ENCODE data around the gene CAPN10. TPM values are rescaled to one million over a fixed set of nuclear protein-coding genes. Genes with fewer than 3 reads are reported as not detected.
"Not testable (repeated sequence)": the region's sequence is repeated elsewhere in the genome, so short reads cannot be mapped to it uniquely, and the experiment has no call there.

CAPN10 gene, protein sequence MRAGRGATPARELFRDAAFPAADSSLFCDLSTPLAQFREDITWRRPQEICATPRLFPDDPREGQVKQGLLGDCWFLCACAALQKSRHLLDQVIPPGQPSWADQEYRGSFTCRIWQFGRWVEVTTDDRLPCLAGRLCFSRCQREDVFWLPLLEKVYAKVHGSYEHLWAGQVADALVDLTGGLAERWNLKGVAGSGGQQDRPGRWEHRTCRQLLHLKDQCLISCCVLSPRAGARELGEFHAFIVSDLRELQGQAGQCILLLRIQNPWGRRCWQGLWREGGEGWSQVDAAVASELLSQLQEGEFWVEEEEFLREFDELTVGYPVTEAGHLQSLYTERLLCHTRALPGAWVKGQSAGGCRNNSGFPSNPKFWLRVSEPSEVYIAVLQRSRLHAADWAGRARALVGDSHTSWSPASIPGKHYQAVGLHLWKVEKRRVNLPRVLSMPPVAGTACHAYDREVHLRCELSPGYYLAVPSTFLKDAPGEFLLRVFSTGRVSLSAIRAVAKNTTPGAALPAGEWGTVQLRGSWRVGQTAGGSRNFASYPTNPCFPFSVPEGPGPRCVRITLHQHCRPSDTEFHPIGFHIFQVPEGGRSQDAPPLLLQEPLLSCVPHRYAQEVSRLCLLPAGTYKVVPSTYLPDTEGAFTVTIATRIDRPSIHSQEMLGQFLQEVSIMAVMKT
- 20.1 TPM for polyA plus RNA-seq (2013, experiment 1 of 2; ENCODE audit: insufficient read length)
- polyA plus RNA-seq (2013, experiment 2 of 2; ENCODE audit: insufficient read length) = 12.9 TPM

DNA sequence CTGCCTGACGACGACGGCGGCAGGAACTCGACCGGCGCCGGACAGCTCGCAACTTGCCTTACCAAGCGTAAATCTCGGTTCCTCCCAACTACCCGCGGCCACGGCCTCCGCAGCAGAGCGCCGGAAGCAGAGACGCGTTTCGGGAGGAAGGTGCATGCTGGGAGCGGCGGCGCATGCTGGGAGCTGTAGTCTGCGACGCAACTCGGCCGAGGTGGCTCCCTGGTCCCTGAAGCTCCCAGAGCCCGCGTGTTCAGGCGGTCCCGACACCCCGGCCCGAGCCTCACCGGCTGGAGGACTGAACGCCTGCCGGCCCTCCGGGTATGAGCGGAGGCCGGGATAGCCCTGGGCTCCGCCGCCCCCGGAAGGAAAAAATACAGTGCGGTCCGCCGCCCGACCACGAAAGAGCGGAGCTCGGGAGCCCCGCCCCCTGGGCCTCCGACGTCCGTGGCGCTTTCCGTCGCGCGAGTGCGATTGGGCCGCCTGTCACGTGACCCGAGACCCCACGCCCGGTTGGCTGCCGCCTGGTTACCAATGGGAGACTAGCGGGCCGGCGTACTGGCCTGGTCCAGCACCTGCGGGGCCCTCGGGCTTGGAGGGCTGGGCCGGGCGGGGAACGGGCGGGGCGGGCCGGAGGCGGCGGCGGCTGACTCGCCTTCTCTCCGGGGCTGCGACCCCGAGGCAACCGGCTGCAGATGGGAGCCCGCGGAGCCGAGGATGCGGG is at the start of gene CAPN10:
Gene CAPN10 (plus strand): TSS at position 537 of the 721 bp plus-strand sequence. CDS start 178 bp downstream, at position 715.
- peak; percentile 94 for DNase-seq

DNA sequence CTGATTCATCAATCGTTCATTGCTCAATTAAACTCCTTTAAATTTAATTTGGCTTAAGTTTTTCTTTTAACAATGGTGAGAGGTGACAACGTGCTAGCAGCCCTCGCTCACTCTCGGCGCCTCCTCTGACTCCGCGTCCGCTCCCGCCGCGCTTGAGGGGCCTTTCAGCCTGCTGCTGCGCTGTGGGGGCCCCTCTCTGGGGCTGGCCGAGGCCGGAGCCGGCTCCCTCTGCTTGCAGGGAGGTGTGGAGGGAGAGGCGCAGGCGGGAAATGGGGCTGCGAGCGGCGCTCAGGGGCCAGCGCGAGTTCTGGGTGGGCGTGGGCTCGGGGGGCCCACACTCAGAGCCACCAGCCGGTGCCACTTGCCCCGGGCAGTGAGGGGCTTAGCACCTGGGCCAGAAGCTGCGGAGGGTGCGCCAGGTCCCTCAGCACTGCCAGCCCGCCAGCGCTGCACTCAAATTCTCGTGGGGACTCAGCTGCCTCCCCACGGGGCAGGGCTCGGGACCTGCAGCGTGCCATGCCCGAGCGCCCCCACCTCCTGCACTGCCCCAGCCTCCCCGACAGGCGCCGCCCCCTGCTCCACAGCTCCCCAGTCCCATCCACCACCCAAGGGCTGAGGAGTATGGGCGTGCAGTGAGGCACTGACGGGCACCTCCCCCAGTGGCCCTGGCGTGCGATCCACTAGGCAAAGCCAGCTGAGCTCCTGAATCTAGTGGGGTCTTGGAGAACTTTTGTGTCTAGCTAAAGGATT is 48.3 kb upstream of the CAPN10 start:
- no peak for DNase-seq

DNA sequence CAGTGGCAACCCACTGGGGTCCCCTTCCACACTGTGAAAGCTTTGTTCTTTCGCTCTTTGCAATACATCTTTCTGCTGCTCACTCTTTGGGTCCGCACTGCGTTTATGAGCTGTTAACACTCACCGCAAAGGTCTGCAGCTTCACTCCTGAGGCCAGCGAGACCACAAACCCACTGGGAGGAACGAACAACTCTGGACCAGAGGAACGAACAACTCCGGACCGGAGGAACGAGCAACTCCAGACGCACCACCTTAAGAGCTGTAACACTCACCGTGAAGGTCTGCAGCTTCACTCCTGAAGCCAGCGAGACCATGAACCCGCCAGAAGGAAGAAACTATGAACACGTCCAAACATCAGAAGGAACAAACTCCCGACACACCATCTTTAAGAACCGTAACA is 47.4 kb upstream of the CAPN10 start:
- not testable (repeated sequence) for DNase-seq

DNA sequence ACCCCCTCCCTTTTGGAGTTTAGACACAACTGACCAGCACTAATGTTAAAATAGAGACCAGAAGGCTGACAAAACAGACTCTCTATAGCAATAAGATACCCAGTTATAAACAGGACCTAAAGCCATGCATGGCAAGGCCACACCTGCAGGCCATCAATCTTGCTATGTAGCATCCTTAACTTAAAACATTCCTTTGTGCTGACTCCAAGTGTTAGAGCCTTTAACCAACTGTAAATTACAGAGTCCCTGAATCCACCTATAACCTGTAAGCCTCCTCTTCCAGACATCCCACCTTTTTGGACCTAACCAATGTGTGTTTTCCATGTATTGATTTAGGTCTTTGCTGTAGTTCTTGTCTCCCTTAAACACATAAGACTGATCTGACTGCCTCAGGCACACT is 46.6 kb upstream of the CAPN10 start:
- no peak for DNase-seq

DNA sequence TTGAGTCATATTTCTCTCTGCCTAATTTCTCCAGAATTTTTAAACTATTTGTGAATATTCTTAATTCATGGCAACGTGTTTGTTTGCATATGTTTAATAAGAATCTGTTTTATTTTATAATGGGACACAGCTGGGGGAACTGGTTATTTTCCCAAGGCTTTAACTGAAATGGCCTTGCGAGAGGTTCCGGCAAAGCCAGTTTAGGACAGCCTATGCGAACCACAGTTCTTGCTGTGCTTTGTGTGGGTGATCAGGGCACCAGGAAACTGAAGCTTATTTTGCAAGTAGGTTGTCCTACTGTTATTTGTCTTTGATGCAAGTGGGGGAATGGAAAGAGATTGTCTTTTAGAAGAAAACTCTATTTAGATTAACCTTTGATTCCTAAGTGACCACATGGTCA is 35.2 kb upstream of the CAPN10 start:
- no peak for DNase-seq

DNA sequence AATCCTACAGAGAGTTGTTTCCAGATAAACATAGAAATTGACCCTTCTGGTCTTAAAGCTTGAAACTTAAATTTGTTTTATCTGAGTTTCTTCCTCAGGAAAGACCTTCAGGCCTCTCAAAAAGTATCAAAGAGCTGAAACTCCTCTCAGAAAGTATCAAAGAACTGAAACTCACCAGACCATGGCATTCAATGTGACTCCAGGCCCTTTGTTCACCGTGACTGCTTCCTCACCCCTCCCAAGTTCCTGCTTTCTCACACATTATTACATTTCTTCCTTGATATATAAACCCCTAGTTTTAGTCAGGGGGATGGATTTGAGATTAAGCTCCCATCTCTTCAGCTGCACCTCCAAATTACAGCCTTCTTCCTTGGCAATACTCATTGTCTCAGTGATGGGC is 34.7 kb upstream of the CAPN10 start:
- no peak for DNase-seq

DNA sequence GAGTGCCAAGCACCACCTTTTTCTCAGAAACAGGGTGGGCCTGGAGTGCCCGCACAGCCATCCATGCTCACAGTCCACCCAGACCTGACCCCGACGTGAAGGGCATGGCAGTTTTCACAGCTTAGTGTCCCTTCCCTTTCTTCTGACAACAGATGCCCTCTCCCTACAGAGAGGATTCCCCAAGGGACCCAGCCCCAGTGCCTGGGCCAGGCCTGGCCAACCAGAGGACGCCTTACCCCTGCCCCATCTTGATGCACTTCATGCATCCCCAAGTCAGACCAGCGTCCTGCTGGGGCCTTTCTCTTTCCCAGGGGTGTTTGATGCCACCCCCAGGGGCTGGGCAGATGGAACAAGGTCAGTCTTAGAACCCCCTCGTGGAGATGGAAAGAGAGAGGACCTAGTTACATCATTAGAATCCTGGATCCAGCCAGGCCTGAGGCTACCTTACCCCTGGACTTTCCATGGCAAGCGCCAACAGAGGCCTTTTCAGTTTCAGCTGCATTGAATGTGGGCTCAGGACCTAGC is 32.5 kb upstream of the CAPN10 start:
- DNase-seq = no peak

DNA sequence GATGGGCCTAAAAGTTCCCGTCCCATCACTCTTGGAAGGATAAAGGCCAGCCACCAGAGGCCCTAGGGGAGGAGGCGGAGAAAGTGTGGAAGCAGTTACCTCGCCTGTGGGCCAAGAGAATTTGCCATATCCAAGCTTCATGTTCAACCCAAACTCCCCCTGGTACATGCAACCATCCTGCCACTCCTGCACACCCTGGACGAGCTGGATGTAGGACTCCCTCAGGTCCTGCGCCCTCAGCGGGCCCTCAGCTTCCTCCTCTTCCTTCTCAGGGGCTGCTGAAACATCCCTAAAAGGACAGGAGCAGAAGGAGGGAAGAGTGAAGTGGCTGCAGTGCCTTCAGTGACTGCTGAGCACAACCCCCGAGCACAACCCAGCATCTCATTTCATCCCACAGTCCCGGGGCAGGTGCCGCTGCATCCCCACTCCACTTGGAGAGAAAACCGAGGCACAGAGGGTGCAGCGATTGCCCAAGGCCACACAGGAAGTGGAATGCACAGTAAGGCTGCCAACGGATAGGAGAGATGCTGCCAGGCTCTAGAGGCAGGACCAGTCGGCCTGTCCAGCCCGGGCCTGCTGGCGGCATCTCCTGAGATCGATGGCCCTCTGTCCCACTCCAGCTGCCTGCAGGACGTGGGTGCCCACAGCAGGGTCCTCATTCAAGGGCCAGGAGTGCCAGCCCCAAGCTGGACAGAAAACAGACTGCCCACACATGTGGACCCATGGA is 31.6 kb upstream of the CAPN10 start:
- DNase-seq = no peak

DNA sequence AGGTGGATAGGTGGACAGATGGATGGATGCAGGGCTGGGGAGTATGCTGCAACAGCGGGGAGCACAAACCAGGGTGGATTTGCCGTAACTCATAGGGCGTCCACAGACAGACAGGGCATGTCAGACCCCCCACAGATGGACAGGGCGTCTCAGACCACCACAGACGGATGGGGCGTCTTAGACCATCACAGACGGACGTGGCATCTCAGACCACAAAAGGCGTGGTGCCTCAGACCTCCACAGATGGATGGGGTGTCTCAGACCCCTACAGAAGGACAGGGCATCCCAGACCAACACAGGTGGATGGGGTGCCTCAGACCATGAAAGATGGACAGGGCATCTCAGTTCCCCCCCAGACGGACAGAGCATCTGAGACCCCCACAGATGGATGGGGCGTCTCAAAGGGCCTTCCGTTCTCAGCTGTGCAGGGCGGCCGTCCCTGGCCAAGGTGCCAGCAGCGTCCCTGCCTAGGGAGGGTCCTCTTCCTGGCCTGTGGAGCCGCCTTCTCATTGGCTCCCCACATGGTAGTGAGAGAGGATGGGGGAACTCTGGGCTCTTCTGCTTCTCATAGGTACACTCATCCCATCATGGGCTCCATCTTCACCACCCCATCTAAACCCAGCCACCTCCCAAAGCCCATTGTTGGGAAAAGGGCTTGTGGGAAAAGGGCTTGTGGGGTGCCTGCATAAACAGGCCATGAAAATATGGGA is 30.8 kb upstream of the CAPN10 start:
- DNase-seq = no peak

DNA sequence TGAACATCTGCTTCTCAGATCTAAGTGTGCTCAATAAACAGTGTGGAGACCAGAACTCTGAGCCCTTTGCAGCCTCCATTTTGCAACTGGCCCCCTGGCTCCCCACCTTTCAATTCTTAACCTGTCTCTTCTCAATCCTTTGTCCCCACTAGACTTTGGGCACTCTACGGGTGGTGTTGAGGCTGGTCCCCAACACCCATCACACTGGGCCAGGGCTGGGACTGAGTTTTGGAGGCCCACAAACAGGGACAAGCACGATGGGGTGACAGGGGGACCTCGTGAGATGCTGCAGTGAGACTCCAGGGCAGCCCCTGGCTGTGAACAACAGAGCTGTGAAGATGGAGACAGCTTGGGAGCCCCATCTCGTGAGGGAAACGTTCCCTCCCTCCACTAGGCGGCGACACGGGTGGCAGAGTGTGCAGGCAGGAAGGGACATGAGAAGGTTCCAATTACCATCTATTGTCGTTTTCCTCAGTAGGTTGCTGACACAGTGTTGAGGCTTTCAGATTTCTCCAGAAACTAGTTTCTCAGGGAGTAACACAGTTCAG is 29.9 kb upstream of the CAPN10 start:
- DNase-seq = peak; percentile 64

DNA sequence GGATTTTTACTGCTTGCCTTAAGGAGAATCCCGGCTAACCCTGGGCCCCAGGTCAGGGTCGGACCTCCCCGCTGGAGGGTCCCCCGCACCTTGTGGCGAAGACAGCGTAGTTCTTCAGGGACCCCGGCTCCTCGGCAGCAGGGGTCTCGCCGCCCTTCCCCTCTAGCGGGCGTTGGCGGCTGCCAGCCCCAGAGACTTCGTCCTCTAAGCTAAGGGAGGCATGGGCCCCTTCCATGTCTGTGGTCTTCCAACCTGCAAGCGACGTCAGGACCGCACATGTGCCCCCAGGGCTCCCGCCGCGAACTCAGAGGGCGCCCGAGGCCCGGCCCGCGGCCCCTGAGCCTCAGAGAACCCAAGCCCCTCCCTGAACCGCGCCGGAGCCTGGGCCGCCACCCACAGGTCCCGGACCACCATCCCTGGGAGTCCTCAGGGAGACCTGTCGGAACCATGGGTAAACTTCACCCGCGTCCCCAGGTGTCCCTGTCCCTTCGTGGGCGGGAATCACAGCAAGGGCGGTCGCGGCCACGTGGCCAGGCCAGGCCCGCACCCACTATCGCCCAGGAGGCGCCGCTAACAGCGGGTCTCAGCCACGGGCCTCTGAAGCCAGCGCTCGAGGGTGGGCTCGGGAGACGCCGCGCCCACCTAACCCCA is 29.3 kb upstream of the CAPN10 start:
- DNase-seq = no peak

DNA sequence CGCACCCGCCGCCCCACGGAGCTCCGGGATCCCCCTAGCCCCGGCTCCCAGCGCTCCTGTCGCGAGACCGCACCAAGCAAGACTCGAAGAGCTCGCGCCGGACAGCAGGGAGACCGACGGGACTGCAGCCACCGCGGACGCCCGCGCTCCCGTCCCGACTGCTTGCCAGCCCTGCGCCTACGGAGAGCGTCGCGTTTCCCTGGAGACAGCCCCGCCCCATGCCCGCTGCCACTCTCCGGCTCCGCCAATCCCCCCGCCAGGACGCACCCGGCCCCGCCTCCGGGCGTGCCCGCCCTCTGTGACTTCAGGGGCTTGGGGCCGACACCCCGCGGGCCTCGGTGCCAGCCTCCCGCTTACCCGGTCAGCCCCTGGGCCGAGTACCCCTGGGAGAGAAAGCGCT is 28.7 kb upstream of the CAPN10 start, which contains the start of gene ANKMY1:
Gene ANKMY1 (minus strand): TSS at position 181 of the 400 bp plus-strand sequence. CDS start 653 bp downstream, outside the sequence.
- DNase-seq = peak; percentile 77

DNA sequence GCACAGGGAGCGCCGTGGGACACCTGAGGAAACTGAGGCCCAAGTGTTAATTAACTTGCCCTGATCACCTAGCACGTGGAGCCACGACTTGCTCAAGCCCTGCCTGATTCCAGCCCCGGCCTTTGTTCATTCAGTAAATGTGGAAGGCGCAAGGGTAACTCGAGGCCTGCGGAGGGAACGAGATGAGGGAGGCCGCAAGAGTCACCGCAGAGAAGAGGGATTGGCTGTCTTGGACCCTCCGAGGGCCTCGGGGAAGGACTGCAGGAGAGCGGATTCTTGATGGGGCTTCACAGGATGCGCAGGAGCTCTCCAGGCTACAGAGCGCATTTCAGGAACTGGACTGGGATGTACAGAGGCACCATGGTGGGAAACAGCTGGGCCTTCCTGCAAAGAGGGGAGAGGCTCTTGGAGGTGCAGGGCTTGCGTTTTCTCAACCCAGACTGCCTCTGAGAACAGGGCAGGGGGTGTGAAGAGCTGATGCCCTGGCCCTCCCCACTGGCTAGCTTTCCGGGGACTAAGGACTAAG is 28.2 kb upstream of the CAPN10 start:
- DNase-seq = no peak

DNA sequence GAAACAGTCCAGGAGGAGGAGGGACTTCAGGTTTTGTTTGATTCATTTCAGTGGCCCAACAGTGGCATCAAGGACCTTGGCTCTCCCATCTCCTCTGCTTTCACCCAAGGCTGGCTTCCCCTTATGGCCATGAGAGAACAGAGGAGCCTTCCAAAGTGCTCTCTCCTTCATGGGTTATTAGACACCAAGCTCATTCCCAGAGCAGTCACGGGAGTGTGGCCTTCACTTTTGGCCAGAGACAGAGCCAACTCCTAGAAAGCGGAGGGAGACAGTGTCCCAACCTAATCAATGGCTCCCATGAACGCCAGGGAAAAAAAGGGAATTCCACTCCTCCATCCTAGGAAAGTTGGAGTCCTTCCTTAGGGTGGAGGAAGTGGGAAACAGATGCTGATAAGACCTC is 27.2 kb upstream of the CAPN10 start:
- no peak for DNase-seq

DNA sequence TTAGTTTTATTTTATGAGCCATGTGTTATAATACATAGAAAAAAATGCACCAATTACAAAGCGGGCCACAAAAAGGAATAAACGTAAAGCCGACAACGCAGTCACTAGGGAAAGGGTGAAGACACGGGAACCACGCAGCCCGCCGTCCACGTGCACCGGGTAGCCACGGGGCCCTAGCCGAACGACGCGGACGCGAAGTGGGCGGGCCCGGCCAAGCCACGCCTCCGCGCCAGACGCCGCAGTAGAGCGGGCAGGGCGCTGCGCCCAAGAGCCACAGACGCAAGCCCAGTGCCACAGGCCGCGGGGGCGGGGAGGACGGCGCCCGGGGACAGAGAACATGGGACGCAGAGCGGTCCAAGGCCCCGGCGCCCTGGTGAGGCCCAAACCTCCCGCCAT is 26.5 kb upstream of the CAPN10 start, which contains the start of gene DUSP28:
Gene DUSP28 (plus strand): TSS at position 274 of the 396 bp plus-strand sequence. CDS start 328 bp downstream, outside the sequence.
- peak; percentile 86 for DNase-seq

DNA sequence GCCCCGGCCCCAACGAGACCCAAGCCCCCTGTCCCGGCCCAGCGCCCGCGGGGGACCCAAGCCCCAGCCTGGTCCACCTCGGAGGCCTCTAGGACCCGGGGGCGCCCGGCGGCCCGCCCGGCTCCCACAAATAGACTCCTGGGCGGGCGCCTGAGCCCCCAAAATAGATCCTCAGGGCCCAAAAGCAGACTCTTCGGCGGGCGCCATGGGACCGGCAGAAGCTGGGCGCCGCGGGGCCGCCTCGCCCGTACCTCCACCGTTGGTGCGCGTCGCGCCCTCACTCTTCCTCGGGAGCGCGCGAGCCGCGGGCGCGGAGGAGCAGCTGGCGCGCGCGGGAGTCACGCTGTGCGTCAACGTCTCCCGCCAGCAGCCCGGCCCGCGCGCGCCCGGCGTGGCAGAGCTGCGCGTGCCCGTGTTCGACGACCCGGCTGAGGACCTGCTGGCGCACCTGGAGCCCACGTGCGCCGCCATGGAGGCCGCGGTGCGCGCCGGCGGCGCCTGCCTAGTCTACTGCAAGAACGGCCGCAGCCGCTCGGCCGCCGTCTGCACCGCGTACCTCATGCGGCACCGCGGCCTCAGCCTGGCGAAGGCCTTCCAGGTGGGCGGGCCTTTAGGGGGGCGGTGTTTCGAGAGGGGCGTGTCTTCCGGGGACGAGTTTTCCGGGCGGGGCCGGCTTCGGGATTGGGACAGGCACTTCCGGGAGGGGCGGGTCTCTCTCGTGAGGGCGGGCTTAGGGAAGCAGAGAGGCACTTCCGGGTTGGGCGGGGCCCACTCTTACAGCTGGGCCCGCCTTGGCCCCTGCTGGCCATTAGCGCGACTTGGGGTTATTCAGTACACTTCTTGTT is 25.8 kb upstream of the CAPN10 start:
- peak; percentile 97 for DNase-seq

DNA sequence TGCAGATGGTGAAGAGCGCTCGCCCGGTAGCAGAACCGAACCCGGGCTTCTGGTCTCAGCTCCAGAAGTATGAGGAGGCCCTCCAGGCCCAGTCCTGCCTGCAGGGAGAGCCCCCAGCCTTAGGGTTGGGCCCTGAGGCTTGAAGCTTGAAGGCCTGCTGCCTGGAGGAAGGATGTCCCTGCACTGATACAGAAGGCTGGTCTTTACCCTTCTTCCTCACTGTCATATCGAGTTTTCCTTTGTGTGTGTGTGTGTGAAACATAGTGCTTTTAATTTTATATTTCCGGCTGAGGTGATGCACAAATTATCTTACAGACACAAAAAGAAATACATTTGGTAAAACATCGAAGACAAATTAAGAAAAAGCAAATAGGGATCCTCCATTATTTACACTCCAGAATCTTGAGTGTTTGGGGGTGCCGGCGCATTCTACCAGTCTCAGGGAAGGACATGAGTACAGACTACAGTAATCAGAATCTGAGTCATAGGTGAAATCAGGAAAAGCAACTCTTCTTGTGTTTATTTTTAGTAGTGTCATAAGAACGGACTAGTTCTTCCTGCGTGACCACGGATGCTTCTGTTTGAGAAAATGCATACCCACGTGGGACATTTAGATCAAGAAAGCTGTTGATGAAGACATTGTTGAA is 25.1 kb upstream of the CAPN10 start:
- peak; percentile 67 for DNase-seq

DNA sequence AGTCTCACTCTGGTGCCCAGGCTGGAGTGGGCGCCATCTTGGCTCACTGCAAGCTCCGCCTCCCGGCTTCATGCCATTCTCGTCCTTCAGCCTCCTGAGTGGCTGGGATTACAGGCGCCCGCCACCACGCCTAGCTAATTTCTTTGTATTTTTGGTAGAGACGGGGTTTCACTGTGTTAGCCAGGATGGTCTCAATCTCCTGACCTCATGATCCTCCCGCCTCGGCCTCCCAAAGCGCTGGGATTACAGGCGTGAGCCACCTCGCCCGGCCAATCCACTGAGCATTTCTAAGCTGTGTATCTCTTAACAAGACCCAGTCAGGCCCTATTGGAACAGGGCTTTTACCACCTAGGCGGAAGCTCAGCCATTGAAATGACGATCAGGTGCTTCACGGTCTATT is 23.3 kb upstream of the CAPN10 start:
- DNase-seq = not testable (repeated sequence)

Measured in fibroblast of skin of back (primary cell).